Suprapubic skin (tissue), 4 donors: ENCODE data around the gene NKX2-8.

Source experiments
- EP300 ChIP-seq: sonication (generic); formaldehyde crosslinking; IDR thresholded peaks from one replicate; pipeline ENCODE4 v1.6.1; 2017; ENCODE audit warnings: antibody characterized with exemption
- POLR2A ChIP-seq, 2 donors: fragments of 450-650 bp; IDR thresholded peaks; one replicate each; pipeline ENCODE4 v1.6.1; 2017; ENCODE audit warnings: antibody characterized with exemption in 2 of 2, mild to moderate bottlenecking in 2 of 2, moderate library complexity in 2 of 2
- POLR2AphosphoS5 ChIP-seq, 3 donors: sonication (generic); formaldehyde crosslinking; IDR thresholded peaks; one replicate each; pipeline ENCODE4 v1.6.1; 2017; ENCODE audit warnings: antibody characterized with exemption in 3 of 3
- TF ChIP-seq, protein P1 (sequence below), 2 donors: fragments of 200-600 bp in 1 of 2; fragments of 450-650 bp in 1 of 2; sonication (generic) in 1 of 2; IDR thresholded peaks; one replicate each; pipeline ENCODE4 v1.5.1; 2016 to 2019; ENCODE audit warnings: antibody characterized with exemption in 2 of 2, mild to moderate bottlenecking in 1 of 2, moderate library complexity in 1 of 2

DNA sequence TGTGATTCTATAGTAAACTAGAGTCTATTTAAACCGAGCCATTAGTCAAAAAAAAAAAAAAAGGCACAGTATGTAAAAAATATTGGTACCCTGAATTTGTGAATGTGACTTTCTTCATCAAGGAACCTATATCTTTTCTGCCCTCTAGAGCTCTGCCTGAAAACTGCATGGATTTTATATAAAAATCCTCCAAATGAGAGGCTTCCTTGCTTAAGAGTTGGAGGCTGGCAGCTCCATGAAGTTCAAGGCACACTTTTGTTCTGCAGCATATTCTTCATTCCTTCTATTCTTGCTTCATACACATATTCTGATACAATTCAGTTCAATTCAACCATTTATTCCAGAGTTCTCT lies 23.1 kb upstream of the NKX2-8 start:
- TF ChIP-seq, protein P1, sequence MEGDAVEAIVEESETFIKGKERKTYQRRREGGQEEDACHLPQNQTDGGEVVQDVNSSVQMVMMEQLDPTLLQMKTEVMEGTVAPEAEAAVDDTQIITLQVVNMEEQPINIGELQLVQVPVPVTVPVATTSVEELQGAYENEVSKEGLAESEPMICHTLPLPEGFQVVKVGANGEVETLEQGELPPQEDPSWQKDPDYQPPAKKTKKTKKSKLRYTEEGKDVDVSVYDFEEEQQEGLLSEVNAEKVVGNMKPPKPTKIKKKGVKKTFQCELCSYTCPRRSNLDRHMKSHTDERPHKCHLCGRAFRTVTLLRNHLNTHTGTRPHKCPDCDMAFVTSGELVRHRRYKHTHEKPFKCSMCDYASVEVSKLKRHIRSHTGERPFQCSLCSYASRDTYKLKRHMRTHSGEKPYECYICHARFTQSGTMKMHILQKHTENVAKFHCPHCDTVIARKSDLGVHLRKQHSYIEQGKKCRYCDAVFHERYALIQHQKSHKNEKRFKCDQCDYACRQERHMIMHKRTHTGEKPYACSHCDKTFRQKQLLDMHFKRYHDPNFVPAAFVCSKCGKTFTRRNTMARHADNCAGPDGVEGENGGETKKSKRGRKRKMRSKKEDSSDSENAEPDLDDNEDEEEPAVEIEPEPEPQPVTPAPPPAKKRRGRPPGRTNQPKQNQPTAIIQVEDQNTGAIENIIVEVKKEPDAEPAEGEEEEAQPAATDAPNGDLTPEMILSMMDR (IDR thresholded peaks at IDR 0.05), result no peak
- no peak for TF ChIP-seq EP300
- TF ChIP-seq POLR2A (IDR thresholded peaks at IDR 0.05), result no peak
- TF ChIP-seq POLR2AphosphoS5 (IDR thresholded peaks at IDR 0.05), result no peak
